ENCODE results near the gene CELF2.

Gene CELF2

DNA sequence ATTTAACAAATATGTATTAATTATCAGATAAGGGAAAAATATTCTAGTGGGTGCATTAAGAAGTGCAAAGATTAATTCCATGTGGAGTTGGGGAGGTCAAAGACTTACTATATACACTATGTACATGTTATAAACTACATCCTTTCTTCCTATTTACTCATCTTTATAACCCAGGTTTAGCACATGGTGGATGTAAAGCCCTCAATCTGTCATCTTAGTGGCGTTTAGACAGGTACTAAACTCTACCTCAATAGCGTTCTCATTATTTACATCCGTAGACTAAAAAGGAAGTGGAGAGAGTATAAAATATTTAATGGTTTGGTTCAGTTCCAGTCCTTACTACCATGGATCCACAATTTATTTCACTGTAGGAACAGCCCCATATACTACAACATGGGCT is 14.8 kb upstream of the CELF2 start:
- Histone ChIP-seq H3K9ac (ENCODE audit: low read length in 5 of 5) (no peak overlapping the region), H3K4me1 (ENCODE audit: control insufficient read depth in 5 of 5, insufficient read depth in 5 of 5, low read length in 5 of 5) (no peaks in the 10 kb centered on the region), H3K4me3 (ENCODE audit: low read depth in 1 of 5, low read length in 5 of 5) (no peak overlapping the region), H3K36me3 (ENCODE audit: control insufficient read depth in 5 of 5, insufficient read depth in 5 of 5, low read length in 5 of 5) (no peaks in the 10 kb centered on the region), H3K9me3 (ENCODE audit: control insufficient read depth in 5 of 5, low read length in 5 of 5) (no peaks in the 10 kb centered on the region), H3K27ac (ENCODE audit: low read depth, low read length) (no peak overlapping the region), H3K27me3 (ENCODE audit: control insufficient read depth in 5 of 5, insufficient read depth in 4 of 5, low read length in 5 of 5) (no peaks in the 10 kb centered on the region)

DNA sequence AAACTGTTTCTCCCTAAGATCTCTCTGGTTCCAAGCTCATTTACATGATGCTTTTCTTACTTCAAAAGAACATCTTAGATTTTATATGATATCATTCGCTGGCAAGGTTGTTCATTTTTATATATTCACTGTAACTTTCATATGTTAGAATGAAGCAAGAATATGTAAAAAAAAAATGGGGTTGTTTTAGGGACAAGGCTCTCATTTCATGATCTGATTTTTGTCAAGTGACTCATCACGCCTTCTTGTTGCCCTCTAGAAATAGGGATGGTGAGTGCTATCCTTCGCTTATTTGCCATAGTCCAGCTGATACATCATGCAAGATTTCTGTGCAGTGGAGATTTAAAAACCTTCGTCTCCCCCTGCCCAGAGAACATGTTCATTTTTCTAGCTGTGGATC is 14.0 kb upstream of the CELF2 start:
- H3K9ac ChIP-seq (ENCODE audit: low read length in 5 of 5): no peak overlapping the region
- H3K9me3 ChIP-seq (ENCODE audit: control insufficient read depth in 5 of 5, low read length in 5 of 5): no peaks in the 10 kb centered on the region
- H3K36me3 ChIP-seq (ENCODE audit: control insufficient read depth in 5 of 5, insufficient read depth in 5 of 5, low read length in 5 of 5): no peaks in the 10 kb centered on the region
- H3K27ac ChIP-seq (ENCODE audit: low read depth, low read length): no peak overlapping the region
- H3K4me1 ChIP-seq (ENCODE audit: control insufficient read depth in 5 of 5, insufficient read depth in 5 of 5, low read length in 5 of 5): no peaks in the 10 kb centered on the region
- H3K27me3 ChIP-seq (ENCODE audit: control insufficient read depth in 5 of 5, insufficient read depth in 4 of 5, low read length in 5 of 5): no peaks in the 10 kb centered on the region
- H3K4me3 ChIP-seq (ENCODE audit: low read depth in 1 of 5, low read length in 5 of 5): no peak overlapping the region

DNA sequence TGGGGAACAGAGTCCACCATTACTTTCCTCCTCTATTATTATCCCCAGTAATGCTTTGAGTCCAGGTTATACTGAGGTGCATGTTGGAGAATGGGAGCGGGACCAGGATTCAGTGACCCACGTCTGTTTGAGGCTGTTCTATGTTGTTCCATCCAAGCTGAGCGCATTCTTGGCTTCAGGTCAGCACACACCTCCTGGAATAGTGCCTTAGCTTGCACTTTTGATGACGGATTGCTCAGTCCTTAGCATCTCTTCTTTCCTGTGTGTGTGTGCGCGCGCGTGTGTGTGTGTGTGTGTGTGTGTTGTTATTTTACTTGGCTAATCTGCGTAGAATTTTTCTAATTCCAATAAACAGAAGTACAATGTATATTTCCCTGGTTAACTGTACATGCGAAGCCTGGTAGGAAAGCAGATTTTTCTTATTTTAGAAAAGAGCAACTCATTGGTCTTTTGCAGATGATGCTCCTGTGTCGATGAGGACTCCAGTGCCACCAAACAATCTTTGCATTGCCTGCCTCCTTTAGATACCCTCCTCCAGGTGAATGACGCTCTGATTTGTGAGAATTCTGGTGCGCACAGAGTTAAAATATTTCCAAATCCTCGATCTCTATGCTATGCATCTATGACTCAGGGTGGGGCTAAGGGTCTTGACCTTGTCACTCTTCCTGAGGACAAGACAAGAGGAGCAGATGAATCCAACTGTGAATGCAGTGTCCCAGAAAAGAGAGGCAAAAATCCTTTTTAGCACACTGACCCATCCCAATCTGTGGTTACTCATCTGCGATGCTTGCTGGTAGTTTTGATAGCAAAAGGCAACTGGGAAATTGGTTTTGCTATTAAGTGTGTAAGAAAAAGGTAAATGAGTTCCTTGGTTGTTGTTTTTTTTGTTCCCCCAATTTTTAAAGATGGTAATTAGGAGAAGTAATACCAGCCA is 13.3 kb upstream of the CELF2 start:
- no peaks in the 10 kb centered on the region for H3K27me3 ChIP-seq (ENCODE audit: control insufficient read depth in 5 of 5, insufficient read depth in 4 of 5, low read length in 5 of 5)
- no peak overlapping the region for H3K4me3 ChIP-seq (ENCODE audit: low read depth in 1 of 5, low read length in 5 of 5)
- no peaks in the 10 kb centered on the region for H3K36me3 ChIP-seq (ENCODE audit: control insufficient read depth in 5 of 5, insufficient read depth in 5 of 5, low read length in 5 of 5)
- no peaks in the 10 kb centered on the region for H3K4me1 ChIP-seq (ENCODE audit: control insufficient read depth in 5 of 5, insufficient read depth in 5 of 5, low read length in 5 of 5)
- H3K27ac ChIP-seq (ENCODE audit: low read depth, low read length): no peak overlapping the region
- no peak overlapping the region for H3K9ac ChIP-seq (ENCODE audit: low read length in 5 of 5)
- no peaks in the 10 kb centered on the region for H3K9me3 ChIP-seq (ENCODE audit: control insufficient read depth in 5 of 5, low read length in 5 of 5)

DNA sequence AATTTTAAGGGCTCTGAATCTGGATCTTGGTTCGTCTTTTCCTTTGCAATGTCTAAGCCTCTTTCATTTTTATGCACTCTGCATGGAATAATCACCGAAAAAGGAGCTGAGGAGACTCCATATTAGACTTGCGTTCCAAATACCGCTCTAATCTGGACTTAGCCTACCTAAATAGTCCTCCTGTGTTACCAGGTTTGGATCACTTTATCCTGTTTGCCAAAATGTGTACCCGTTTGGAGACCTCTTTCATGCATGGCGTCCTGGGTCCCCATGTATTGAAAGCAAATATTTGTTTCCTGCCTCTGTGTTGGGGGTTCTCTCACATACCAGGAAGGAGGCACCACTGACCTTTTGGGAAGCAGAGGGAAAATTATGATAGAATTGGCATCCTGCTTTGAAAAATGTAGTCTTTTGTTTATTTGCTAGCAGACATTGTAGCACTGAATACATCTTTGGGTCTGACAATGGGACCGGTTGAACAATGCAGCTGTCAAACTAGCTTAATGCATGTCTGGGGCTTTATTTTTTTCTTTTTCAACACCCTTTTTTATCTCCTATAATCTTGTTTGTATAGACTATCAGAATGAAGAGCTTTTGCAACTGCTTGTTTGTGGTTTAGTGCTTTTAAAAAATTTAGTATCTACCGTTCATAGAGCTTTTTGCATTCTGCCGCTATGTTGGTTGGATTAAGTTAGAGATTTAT is 11.8 kb upstream of the CELF2 start:
- Histone ChIP-seq H3K36me3 (ENCODE audit: control insufficient read depth in 5 of 5, insufficient read depth in 5 of 5, low read length in 5 of 5) (no peaks in the 10 kb centered on the region), H3K4me1 (ENCODE audit: control insufficient read depth in 5 of 5, insufficient read depth in 5 of 5, low read length in 5 of 5) (no peaks in the 10 kb centered on the region), H3K27me3 (ENCODE audit: control insufficient read depth in 5 of 5, insufficient read depth in 4 of 5, low read length in 5 of 5) (peaks cover 0 to 3% (median 0%) of the 10 kb centered on the region in 5 donors), H3K9me3 (ENCODE audit: control insufficient read depth in 5 of 5, low read length in 5 of 5) (no peaks in the 10 kb centered on the region), H3K4me3 (ENCODE audit: low read depth in 1 of 5, low read length in 5 of 5) (no peak overlapping the region), H3K27ac (ENCODE audit: low read depth, low read length) (no peak overlapping the region), H3K9ac (ENCODE audit: low read length in 5 of 5) (no peak overlapping the region)

DNA sequence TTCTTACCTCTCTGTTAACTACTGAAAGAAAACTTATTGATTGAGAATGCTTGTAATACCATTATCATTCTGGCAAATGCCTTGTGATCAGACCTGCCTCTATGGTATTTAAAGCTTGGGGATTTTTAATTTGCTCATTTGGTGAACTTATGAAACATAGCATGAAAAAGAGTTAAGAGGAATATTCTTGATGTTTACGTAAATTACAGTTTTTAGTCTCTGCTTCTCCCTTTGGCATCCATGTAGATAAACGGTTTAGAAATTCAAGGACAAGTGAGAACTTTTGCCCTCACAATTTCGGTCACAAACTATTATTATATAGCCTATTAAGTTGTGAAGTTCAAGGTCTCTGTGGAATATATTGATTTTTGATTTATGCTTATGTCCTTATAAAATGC is 11.2 kb upstream of the CELF2 start:
- H3K4me1 ChIP-seq (ENCODE audit: control insufficient read depth in 5 of 5, insufficient read depth in 5 of 5, low read length in 5 of 5): no peaks in the 10 kb centered on the region
- no peaks in the 10 kb centered on the region for H3K36me3 ChIP-seq (ENCODE audit: control insufficient read depth in 5 of 5, insufficient read depth in 5 of 5, low read length in 5 of 5)
- H3K9ac ChIP-seq (ENCODE audit: low read length in 5 of 5): no peak overlapping the region
- no peak overlapping the region for H3K4me3 ChIP-seq (ENCODE audit: low read depth in 1 of 5, low read length in 5 of 5)
- no peaks in the 10 kb centered on the region for H3K9me3 ChIP-seq (ENCODE audit: control insufficient read depth in 5 of 5, low read length in 5 of 5)
- peaks cover 0 to 3% (median 0%) of the 10 kb centered on the region in 5 donors for H3K27me3 ChIP-seq (ENCODE audit: control insufficient read depth in 5 of 5, insufficient read depth in 4 of 5, low read length in 5 of 5)
- H3K27ac ChIP-seq (ENCODE audit: low read depth, low read length): no peak overlapping the region

DNA sequence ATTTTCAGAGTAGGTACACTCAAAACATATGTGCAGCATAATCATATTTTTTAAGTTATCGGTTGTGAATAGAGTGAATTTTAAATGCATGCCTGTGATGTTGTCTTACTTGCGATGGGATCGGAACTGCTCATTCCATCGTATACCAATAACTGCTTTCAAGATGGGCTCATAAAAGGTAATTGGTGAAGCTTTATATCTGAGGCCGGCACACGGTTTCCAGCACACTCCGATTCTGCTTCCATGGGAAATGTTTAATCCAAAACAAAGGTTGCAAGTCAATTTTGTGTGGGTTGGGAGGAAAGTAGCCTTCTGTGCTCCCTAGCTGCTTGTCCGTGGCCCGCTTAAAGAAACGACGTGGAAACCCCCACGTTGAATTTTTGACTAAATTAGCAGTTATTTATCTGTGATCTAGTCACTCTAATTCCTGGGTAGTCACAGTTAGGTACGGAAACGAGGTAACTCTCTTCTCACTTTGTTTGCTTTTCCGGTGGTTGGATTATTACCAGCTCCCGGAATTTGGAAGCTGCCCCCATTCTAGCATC is 10.1 kb upstream of the CELF2 start:
- H3K27ac ChIP-seq (ENCODE audit: low read depth, low read length): no peak overlapping the region
- no peak overlapping the region for H3K4me3 ChIP-seq (ENCODE audit: low read depth in 1 of 5, low read length in 5 of 5)
- H3K9me3 ChIP-seq (ENCODE audit: control insufficient read depth in 5 of 5, low read length in 5 of 5): no peaks in the 10 kb centered on the region
- H3K4me1 ChIP-seq (ENCODE audit: control insufficient read depth in 5 of 5, insufficient read depth in 5 of 5, low read length in 5 of 5): peaks cover 0 to 2% (median 0%) of the 10 kb centered on the region in 5 donors
- H3K9ac ChIP-seq (ENCODE audit: low read length in 5 of 5): no peak overlapping the region
- peaks cover 0 to 3% (median 0%) of the 10 kb centered on the region in 5 donors for H3K27me3 ChIP-seq (ENCODE audit: control insufficient read depth in 5 of 5, insufficient read depth in 4 of 5, low read length in 5 of 5)
- H3K36me3 ChIP-seq (ENCODE audit: control insufficient read depth in 5 of 5, insufficient read depth in 5 of 5, low read length in 5 of 5): no peaks in the 10 kb centered on the region

DNA sequence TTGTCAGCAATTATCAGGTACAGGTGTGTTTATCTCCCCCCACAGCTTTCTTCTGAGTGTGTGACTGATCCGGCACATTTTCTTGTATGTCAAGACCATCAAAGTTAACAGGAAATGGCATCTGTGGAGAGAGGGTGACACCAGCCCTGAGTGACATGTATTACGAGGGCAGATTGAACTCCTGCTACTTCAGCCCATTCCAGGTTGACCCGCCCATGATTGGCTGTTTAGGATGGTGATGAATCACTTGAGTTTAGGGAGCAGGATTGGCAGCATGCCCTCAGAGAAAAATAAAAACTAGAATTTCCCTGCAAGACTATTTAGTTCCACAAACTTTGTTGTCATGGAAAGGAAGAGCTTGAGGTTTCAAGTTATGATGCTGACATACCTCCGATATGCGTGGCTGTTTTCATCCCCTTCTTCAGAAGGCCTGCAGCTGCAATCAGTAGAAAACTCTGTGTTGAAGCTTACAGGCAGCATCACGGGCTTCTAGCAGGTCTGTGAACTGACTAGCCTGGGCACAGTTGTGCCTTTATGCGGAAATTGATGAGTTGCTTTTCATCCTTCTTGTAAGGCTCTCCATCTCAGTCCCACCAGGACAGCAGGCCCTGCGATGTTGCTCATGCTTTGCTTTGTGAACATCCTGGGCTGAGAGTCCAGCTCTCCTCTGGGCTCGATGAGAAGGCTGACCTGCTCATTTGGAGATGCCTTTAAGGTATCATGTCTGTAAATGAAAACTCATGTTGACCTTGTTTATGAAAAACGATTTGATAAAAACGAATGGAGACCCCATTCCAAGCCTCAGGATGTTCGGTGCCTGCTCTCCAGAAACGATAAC is 8.0 kb upstream of the CELF2 start:
- no peaks in the 10 kb centered on the region for H3K9me3 ChIP-seq (ENCODE audit: control insufficient read depth in 5 of 5, low read length in 5 of 5)
- H3K27me3 ChIP-seq (ENCODE audit: control insufficient read depth in 5 of 5, insufficient read depth in 4 of 5, low read length in 5 of 5): peaks cover 0 to 3% (median 0%) of the 10 kb centered on the region in 5 donors
- H3K27ac ChIP-seq (ENCODE audit: low read depth, low read length): no peak overlapping the region
- no peak overlapping the region for H3K4me3 ChIP-seq (ENCODE audit: low read depth in 1 of 5, low read length in 5 of 5)
- peaks cover 2 to 11% (median 4%) of the 10 kb centered on the region in 5 donors for H3K4me1 ChIP-seq (ENCODE audit: control insufficient read depth in 5 of 5, insufficient read depth in 5 of 5, low read length in 5 of 5)
- H3K36me3 ChIP-seq (ENCODE audit: control insufficient read depth in 5 of 5, insufficient read depth in 5 of 5, low read length in 5 of 5): no peaks in the 10 kb centered on the region
- H3K9ac ChIP-seq (ENCODE audit: low read length in 5 of 5): no peak overlapping the region

DNA sequence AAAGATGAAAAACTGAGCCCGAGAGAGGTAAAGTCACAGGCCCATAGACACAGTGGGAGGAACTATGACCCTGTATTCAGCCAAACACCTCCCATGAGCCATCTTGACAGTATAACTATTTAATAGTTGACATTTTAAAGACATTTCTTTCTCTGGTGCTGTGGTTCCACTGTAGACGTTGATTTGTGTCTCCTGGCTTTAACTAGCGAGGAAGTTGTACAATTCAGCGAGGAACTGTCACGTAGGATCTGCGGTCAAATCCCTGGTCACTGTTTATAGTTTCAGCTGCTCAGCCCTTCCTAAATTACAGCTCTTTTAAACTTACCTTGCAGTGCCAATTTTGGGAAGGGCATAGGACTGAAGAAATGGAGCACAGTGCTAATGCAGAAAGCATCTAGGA is 7.1 kb upstream of the CELF2 start:
- no peaks in the 10 kb centered on the region for H3K36me3 ChIP-seq (ENCODE audit: control insufficient read depth in 5 of 5, insufficient read depth in 5 of 5, low read length in 5 of 5)
- no peaks in the 10 kb centered on the region for H3K9me3 ChIP-seq (ENCODE audit: control insufficient read depth in 5 of 5, low read length in 5 of 5)
- H3K27me3 ChIP-seq (ENCODE audit: control insufficient read depth in 5 of 5, insufficient read depth in 4 of 5, low read length in 5 of 5): peaks cover 0 to 3% (median 0%) of the 10 kb centered on the region in 5 donors
- no peak overlapping the region for H3K9ac ChIP-seq (ENCODE audit: low read length in 5 of 5)
- H3K4me1 ChIP-seq (ENCODE audit: control insufficient read depth in 5 of 5, insufficient read depth in 5 of 5, low read length in 5 of 5): peaks cover 2 to 15% (median 7%) of the 10 kb centered on the region in 5 donors
- no peak overlapping the region for H3K4me3 ChIP-seq (ENCODE audit: low read depth in 1 of 5, low read length in 5 of 5)
- no peak overlapping the region for H3K27ac ChIP-seq (ENCODE audit: low read depth, low read length)

DNA sequence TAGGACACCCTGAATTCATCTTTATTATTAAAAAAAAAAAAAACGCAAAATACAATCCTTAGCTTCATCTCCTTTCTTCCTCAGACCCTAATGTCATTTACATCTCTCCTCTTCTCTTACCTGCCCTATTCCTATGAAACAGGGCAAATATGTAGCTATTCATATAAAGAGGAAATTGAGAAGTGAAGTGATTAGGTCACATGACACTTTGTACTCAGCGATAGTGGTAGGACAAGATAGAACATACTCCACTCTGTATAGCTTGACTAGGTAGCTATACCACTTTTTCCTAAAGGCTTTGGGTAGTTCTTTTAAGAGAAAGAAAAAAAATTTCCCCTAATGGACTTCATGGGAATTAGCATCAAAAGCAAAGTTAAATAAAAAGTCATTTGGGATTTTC is 6.2 kb upstream of the CELF2 start:
- Histone ChIP-seq H3K27me3 (ENCODE audit: control insufficient read depth in 5 of 5, insufficient read depth in 4 of 5, low read length in 5 of 5) (peaks cover 0 to 3% (median 0%) of the 10 kb centered on the region in 5 donors), H3K9ac (ENCODE audit: low read length in 5 of 5) (no peak overlapping the region), H3K4me1 (ENCODE audit: control insufficient read depth in 5 of 5, insufficient read depth in 5 of 5, low read length in 5 of 5) (peaks cover 2 to 23% (median 14%) of the 10 kb centered on the region in 5 donors), H3K4me3 (ENCODE audit: low read depth in 1 of 5, low read length in 5 of 5) (no peak overlapping the region), H3K9me3 (ENCODE audit: control insufficient read depth in 5 of 5, low read length in 5 of 5) (no peaks in the 10 kb centered on the region), H3K27ac (ENCODE audit: low read depth, low read length) (no peak overlapping the region), H3K36me3 (ENCODE audit: control insufficient read depth in 5 of 5, insufficient read depth in 5 of 5, low read length in 5 of 5) (no peaks in the 10 kb centered on the region)

All from subcutaneous abdominal adipose tissue (tissue), 5 donors.